PC-9 (cell line): ENCODE data around the gene CKB. TPM values are rescaled to one million over a fixed set of nuclear protein-coding genes. Genes with fewer than 3 reads are reported as not detected.
"Not testable (repeated sequence)": the region's sequence is repeated elsewhere in the genome, so short reads cannot be mapped to it uniquely, and the experiment has no call there.

ENCODE experiments used
- BruUV-seq: library from RNA; stranded (reverse); fragments of 400-500 nt; replicated peaks from 2 replicates; lab custom pipeline; 2021; lab: Mats Ljungman, UMichigan
- CTCF ChIA-PET: fragments of 300-600 bp; sonication (Branson Sonifier 250); formaldehyde crosslinking; loops from one replicate; lab custom pipeline; 2022; ENCODE audit warnings: antibody characterized with exemption; lab: Charles Lee
- POLR2A ChIA-PET: fragments of 300-600 bp; sonication (Branson Sonifier 250); formaldehyde crosslinking; loops from one replicate; lab custom pipeline; 2022; ENCODE audit warnings: antibody characterized with exemption; ENCODE audit not compliant: unreplicated experiment; lab: Charles Lee
- DNase-seq, 2 experiments: peaks; one replicate each; pipeline versions ENCODE4 v3.0.0 to v3.0.0-alpha.2; 2015 to 2022; ENCODE audit warnings: mixed read lengths in 1 of 2
- H2AFZ ChIP-seq: fragments of 200-600 bp; sonication (generic); 2 replicates; pipeline ENCODE4 v1.8.1; 2017; ENCODE audit warnings: antibody characterized with exemption
- H3F3A ChIP-seq: fragments of 200-600 bp; sonication (generic); 2 replicates; pipeline ENCODE4 v1.8.1; 2017; ENCODE audit warnings: antibody characterized with exemption, mild to moderate bottlenecking, low read depth; ENCODE audit not compliant: insufficient read depth
- H3K27ac ChIP-seq: fragments of 200-600 bp; sonication (generic); 2 replicates; pipeline ENCODE4 v1.6.1; 2016; ENCODE audit warnings: mixed run types
- H3K27me3 ChIP-seq: fragments of 200-600 bp; sonication (generic); 2 replicates; pipeline ENCODE4 v1.6.1; 2016; ENCODE audit warnings: low read depth, mixed run types; ENCODE audit not compliant: insufficient read depth
- H3K36me3 ChIP-seq: fragments of 200-600 bp; sonication (generic); 2 replicates; pipeline ENCODE4 v1.6.1; 2016; ENCODE audit warnings: low read depth, mixed run types
- H3K4me1 ChIP-seq: fragments of 200-600 bp; sonication (generic); replicated peaks from 2 replicates; pipeline ENCODE4 v1.6.1; 2016; ENCODE audit warnings: mixed run types; ENCODE audit not compliant: insufficient read depth
- H3K4me2 ChIP-seq: fragments of 200-600 bp; sonication (generic); 2 replicates; pipeline ENCODE4 v1.6.1; 2017; ENCODE audit warnings: mixed run types
- H3K4me3 ChIP-seq: fragments of 200-600 bp; sonication (generic); 2 replicates; pipeline ENCODE4 v1.6.1; 2016; ENCODE audit warnings: mixed run types
- H3K79me2 ChIP-seq: fragments of 200-600 bp; sonication (generic); 2 replicates; pipeline ENCODE4 v1.6.1; 2017; ENCODE audit warnings: low read depth, mixed run types
- H3K9me2 ChIP-seq: fragments of 200-600 bp; sonication (generic); 2 replicates; pipeline ENCODE4 v1.8.1; 2017; ENCODE audit warnings: mild to moderate bottlenecking; ENCODE audit not compliant: insufficient read depth
- H3K9me3 ChIP-seq: fragments of 200-600 bp; sonication (generic); 2 replicates; pipeline ENCODE4 v1.8.1; 2016; ENCODE audit warnings: low read depth; ENCODE audit not compliant: insufficient read depth
- H4K20me1 ChIP-seq: fragments of 200-600 bp; sonication (generic); 2 replicates; pipeline ENCODE4 v1.8.1; 2017; ENCODE audit not compliant: insufficient read depth
- CTCF ChIP-seq: fragments of 200-600 bp; sonication (generic); conservative IDR thresholded peaks from 2 replicates; pipeline ENCODE4 v1.6.1; 2017; ENCODE audit warnings: mixed run types, antibody characterized with exemption, mild to moderate bottlenecking, moderate library complexity
- EZH2 ChIP-seq: fragments of 200-600 bp; sonication (generic); IDR thresholded peaks from 2 replicates; pipeline ENCODE4 v1.8.0; 2017; ENCODE audit warnings: antibody characterized with exemption, low read depth
- intact Hi-C: fragments of 100-400 bp; cut with micrococcal nuclease; formaldehyde crosslinking; loops from one replicate; pipeline ENCODE4 v1.10.0; 2022; ENCODE audit not compliant: unreplicated experiment
- total RNA-seq: library from RNA; stranded (reverse); gene quantifications from 2 replicates; pipeline ENCODE4 v1.2.3, GENCODE V29; 2021

Gene CKB
- total RNA-seq, 1 experiment from 2014 or later, result 64.4 TPM

- no peak for DNase-seq
- H3K27me3 ChIP-seq, result no peaks in the 10 kb centered on the region
- ChIA-PET CTCF (no interaction called here), POLR2A (interaction anchor here (0.6 kb wide), 1 partner anchor 64 kb away, joined by 3 read pairs; no protein-coding TSS in a partner anchor)
- H3F3A ChIP-seq, result peaks cover 49% of the 10 kb centered on the region
- no peaks in the 10 kb centered on the region for H3K9me2 ChIP-seq
- no peak overlapping the region for H3K27ac ChIP-seq
- BruUV-seq, result no TSS peak
- H3K4me1 ChIP-seq, result no peaks in the 10 kb centered on the region
- no peak for TF ChIP-seq CTCF
- no peak for TF ChIP-seq EZH2
- no peak overlapping the region for H3K4me3 ChIP-seq
- no peaks in the 10 kb centered on the region for H3K79me2 ChIP-seq
- no peak overlapping the region for H3K4me2 ChIP-seq
- peaks cover 16% of the 10 kb centered on the region; the same call in 1 of the 2 replicates for H4K20me1 ChIP-seq
- H2AFZ ChIP-seq, result no peak overlapping the region
- H3K9me3 ChIP-seq, result no peaks in the 10 kb centered on the region
- intact Hi-C loops, result no loop called here
- H3K36me3 ChIP-seq, result 0 out of 2 replicates have a peak, but pooled peaks cover 13% of the 10 kb centered on the region
Measured at GRCh38 chr14:103512701-103513611, 9.7 kb downstream of the CKB start.

GRCh38 chr14:103512180-103512579, 10.4 kb downstream of the CKB start:
- Histone ChIP-seq H3F3A (peaks cover 52% of the 10 kb centered on the region), H3K36me3 (peaks cover 20% of the 10 kb centered on the region; the same call in 1 of the 2 replicates), H4K20me1 (peaks cover 16% of the 10 kb centered on the region; the same call in 1 of the 2 replicates)
- H3K9me2 ChIP-seq, H3K79me2 ChIP-seq, H3K4me1 ChIP-seq, H3K27me3 ChIP-seq, H3K9me3 ChIP-seq, CTCF ChIA-PET, intact Hi-C loops, H3K4me3 ChIP-seq, H3K27ac ChIP-seq, H3K4me2 ChIP-seq, H2AFZ ChIP-seq, BruUV-seq, DNase-seq: not testable (repeated sequence)
- POLR2A ChIA-PET, result interaction anchor here (0.6 kb wide), 1 partner anchor 65 kb away, joined by 3 read pairs; no protein-coding TSS in a partner anchor

DNA sequence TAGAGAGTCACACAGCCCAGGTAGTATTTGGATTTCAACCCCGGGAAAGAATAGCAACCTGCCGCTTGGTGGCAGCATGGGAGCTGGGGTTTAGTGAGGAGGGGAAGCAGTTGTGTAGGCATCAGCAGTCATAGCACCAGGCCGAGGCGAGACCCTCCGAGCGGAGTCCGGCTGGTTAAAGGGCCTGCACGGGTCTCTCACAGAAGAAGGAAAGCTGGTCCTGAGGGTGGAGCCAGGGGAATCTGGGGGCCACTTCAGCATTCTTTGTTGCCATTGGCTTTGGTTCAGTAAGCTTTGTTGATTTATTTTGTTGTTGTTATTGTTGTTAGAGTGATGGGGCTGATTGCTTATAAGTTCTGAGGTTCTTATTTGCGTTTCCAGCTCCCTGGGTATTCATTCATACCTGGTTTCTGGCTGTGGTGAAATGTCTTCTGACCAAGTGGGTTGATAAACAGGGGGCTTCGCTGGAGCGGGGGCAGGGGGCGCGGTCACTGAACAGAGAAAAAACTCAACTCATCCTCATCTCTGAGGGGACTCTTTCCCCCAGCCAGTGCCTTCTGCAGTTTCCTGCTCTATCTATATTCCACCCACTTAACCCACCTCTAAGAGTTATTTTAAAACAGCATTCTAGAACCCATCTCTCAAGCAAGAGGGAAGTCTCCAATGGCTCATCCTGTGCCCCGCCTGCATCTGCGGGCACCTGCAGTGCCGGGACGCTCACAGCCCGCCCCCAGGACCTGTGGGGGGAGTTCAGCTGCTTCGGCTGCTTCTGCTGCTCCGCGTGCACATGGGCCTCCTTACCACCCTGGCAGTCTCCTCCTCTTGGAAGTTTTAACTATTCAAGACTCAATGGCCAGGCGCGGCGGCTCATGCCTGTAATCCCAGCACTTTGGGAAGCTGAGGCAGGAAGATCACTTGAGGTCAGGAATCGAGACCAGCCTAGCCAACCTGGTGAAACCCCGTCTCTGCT, 11.6 kb downstream of the CKB start:
- no peaks in the 10 kb centered on the region for H3K9me3 ChIP-seq
- no peak for DNase-seq
- peaks cover 40% of the 10 kb centered on the region for H3F3A ChIP-seq
- intact Hi-C loops, result no loop called here
- peaks cover 20% of the 10 kb centered on the region; the same call in 1 of the 2 replicates for H3K36me3 ChIP-seq
- no peak overlapping the region for H3K4me3 ChIP-seq
- peaks cover 8% of the 10 kb centered on the region for H4K20me1 ChIP-seq
- no peaks in the 10 kb centered on the region for H3K27me3 ChIP-seq
- ChIA-PET CTCF (no interaction called here), POLR2A (no interaction called here)
- H3K4me1 ChIP-seq, result no peaks in the 10 kb centered on the region
- no peak overlapping the region for H3K27ac ChIP-seq
- BruUV-seq, result no TSS peak
- no peaks in the 10 kb centered on the region for H3K9me2 ChIP-seq
- no peak for TF ChIP-seq CTCF
- TF ChIP-seq EZH2, result no peak
- no peak overlapping the region for H2AFZ ChIP-seq
- no peaks in the 10 kb centered on the region for H3K79me2 ChIP-seq
- no peak overlapping the region for H3K4me2 ChIP-seq
